ENCODE results near the gene CDH23. TPM values are rescaled to one million over a fixed set of nuclear protein-coding genes. Genes with fewer than 3 reads are reported as not detected.

The CDH23 gene
- total RNA-seq, 4 donors from 2014 or later, result 7.1 to 56.2 (median 25.4) TPM

GRCh38 chr10:71383972-71384687 is 12.6 kb upstream of the CDH23 start:
- peak; percentile 78 to 91 (median 89) for TF ChIP-seq CTCF (IDR thresholded peaks at IDR 0.05)
- no peak for TF ChIP-seq POLR2A (IDR thresholded peaks at IDR 0.05)
- H3K27ac ChIP-seq, result no peak overlapping the region
- no peaks in the 10 kb centered on the region for H3K27me3 ChIP-seq
- intact Hi-C loops (cut with DNase I; ENCODE audit: low total_unique reads), result loop anchor here (10.0 kb wide), 1 partner anchor 191 kb away; no protein-coding TSS in a partner anchor
- no peaks in the 10 kb centered on the region for H3K4me1 ChIP-seq
- no peaks in the 10 kb centered on the region for H3K36me3 ChIP-seq
- no peak overlapping the region for H3K4me3 ChIP-seq
- no peaks in the 10 kb centered on the region for H3K9me3 ChIP-seq
- peak; percentile 66 to 71 for DNase-seq

GRCh38 chr10:71388171-71388570 is 8.5 kb upstream of the CDH23 start:
- intact Hi-C loops (cut with DNase I; ENCODE audit: low total_unique reads), result loop anchor here (10.0 kb wide), 1 partner anchor 187 kb away; no protein-coding TSS in a partner anchor
- H3K4me3 ChIP-seq, result no peak overlapping the region
- no peak for DNase-seq
- H3K9me3 ChIP-seq, result no peaks in the 10 kb centered on the region
- no peaks in the 10 kb centered on the region for H3K4me1 ChIP-seq
- H3K36me3 ChIP-seq, result no peaks in the 10 kb centered on the region
- no peak for TF ChIP-seq CTCF (IDR thresholded peaks at IDR 0.05)
- no peaks in the 10 kb centered on the region for H3K27me3 ChIP-seq
- H3K27ac ChIP-seq, result no peak overlapping the region

- intact Hi-C loops (cut with DNase I; ENCODE audit: low total_unique reads), result loop anchor here (10.0 kb wide), 1 partner anchor 186 kb away; no protein-coding TSS in a partner anchor
- no peak overlapping the region for H3K27ac ChIP-seq
- no peaks in the 10 kb centered on the region for H3K4me1 ChIP-seq
Measured at GRCh38 chr10:71388583-71389310, 8.0 kb upstream of the CDH23 start.

GRCh38 chr10:71389768-71390460 is 6.8 kb upstream of the CDH23 start:
- no peak overlapping the region for H3K4me3 ChIP-seq
- H3K9me3 ChIP-seq, result no peaks in the 10 kb centered on the region
- H3K4me1 ChIP-seq, result no peaks in the 10 kb centered on the region
- H3K36me3 ChIP-seq, result no peaks in the 10 kb centered on the region
- intact Hi-C loops (cut with DNase I; ENCODE audit: low total_unique reads), result loop anchor here (10.0 kb wide), 2 partner anchors 185 to 315 kb away; no protein-coding TSS in a partner anchor
- H3K27ac ChIP-seq, result no peak overlapping the region
- H3K27me3 ChIP-seq, result no peaks in the 10 kb centered on the region
- DNase-seq, result no peak
- no peak for TF ChIP-seq CTCF (IDR thresholded peaks at IDR 0.05)
- no peak for TF ChIP-seq POLR2A (IDR thresholded peaks at IDR 0.05)

More at GRCh38 chr10:71388583-71389310, 8.0 kb upstream of the CDH23 start:
- no peaks in the 10 kb centered on the region for H3K9me3 ChIP-seq
- no peaks in the 10 kb centered on the region for H3K36me3 ChIP-seq
- H3K4me3 ChIP-seq, result no peak overlapping the region
- no peak for TF ChIP-seq POLR2A (IDR thresholded peaks at IDR 0.05)
- TF ChIP-seq CTCF (IDR thresholded peaks at IDR 0.05), result no peak
- DNase-seq, result no peak
- no peaks in the 10 kb centered on the region for H3K27me3 ChIP-seq

All from uterus (tissue), 4 donors.